Measurements from ENCODE around the gene NDUFAF5.

NDUFAF5 gene

DNA sequence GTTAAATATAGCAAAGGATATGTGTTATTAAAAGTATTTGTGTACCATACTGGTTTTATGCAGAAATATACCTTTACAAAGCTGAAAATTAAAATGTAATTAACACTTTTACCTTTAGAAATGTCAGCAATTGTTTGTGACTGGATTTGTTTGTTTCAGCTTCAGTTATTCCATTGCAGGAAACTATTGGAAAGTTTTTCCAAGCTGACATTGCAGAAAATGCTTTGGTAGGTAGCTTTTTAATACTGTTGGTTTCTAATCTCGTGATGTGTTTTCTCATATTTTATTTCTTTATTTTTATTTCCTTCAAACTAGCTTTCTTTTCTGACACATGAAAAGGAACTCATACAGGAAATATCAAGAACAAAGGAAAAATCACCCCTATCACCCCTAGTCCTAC, 8.2 kb downstream of the NDUFAF5 start:
- H3K27ac ChIP-seq = no peak overlapping the region
- TF ChIP-seq ZFX (IDR thresholded peaks at IDR 0.05; ENCODE audit: borderline replicate concordance) = no peak
- TF ChIP-seq, protein P1, sequence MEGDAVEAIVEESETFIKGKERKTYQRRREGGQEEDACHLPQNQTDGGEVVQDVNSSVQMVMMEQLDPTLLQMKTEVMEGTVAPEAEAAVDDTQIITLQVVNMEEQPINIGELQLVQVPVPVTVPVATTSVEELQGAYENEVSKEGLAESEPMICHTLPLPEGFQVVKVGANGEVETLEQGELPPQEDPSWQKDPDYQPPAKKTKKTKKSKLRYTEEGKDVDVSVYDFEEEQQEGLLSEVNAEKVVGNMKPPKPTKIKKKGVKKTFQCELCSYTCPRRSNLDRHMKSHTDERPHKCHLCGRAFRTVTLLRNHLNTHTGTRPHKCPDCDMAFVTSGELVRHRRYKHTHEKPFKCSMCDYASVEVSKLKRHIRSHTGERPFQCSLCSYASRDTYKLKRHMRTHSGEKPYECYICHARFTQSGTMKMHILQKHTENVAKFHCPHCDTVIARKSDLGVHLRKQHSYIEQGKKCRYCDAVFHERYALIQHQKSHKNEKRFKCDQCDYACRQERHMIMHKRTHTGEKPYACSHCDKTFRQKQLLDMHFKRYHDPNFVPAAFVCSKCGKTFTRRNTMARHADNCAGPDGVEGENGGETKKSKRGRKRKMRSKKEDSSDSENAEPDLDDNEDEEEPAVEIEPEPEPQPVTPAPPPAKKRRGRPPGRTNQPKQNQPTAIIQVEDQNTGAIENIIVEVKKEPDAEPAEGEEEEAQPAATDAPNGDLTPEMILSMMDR (IDR thresholded peaks at IDR 0.05) = no peak

DNA sequence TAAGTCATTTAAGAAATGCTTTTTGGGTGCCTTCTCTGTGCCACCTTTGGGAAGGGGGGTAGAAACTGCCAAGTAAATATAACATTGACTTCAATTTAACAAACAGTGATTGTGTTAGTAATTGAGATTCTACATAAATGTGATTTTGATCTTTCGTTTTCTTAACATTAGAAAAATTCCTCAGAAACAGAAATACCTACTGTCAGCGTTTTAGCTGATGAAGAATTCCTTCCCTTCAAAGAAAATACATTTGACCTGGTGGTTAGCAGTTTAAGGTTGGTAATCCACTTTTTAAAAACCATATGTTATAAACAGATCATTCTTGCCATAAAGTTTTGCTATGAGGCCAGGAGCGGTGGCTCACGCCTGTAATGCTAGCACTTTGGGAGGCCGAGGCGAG, 9.8 kb downstream of the NDUFAF5 start:
- H3K27ac ChIP-seq = no peak overlapping the region
- TF ChIP-seq, protein P1 (IDR thresholded peaks at IDR 0.05) = no peak
- TF ChIP-seq ZFX (IDR thresholded peaks at IDR 0.05; ENCODE audit: borderline replicate concordance) = no peak

DNA sequence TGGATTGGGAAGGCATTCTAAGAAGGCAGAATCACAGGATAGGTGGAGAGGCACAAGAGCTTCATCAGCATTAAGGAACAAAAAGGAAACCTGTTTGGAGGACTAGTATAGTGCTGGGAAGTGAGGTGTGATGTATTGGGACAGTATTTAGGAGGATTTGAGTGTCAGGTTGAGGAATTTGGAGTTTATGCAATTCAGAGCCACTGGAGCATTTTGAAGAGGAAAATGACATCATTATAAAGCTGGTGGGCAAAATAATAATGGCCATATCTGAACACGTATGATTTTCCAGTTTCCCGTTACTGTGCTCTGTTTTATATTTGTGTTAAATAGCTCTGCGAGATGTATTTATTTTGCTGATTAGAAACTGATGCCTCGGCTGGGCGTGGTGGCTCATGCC, 14.2 kb downstream of the NDUFAF5 start:
- H3K27ac ChIP-seq = no peak overlapping the region
- TF ChIP-seq, protein P1 (IDR thresholded peaks at IDR 0.05) = no peak
- TF ChIP-seq ZFX (IDR thresholded peaks at IDR 0.05; ENCODE audit: borderline replicate concordance) = no peak

DNA sequence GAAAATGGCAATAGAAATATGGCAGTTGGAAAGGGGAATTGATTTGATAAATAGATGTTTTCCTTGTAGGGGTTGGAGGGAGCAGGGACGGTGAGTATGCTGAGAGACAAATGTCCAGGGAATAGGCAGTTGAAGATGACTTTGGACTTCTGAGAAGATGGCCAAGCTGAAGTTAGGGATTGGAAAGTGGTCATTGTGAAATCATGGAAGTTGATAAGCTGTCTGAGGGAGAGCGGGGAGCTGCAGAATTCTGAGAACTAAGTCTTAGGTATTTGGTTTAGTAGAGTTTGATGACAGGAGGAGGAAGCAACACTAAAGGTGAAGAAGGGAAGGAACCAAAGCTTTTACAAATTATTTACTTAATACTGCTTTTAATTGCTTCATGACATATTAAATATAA, 15.1 kb downstream of the NDUFAF5 start:
- TF ChIP-seq, protein P1 (IDR thresholded peaks at IDR 0.05) = no peak
- no peak for TF ChIP-seq ZFX (IDR thresholded peaks at IDR 0.05; ENCODE audit: borderline replicate concordance)
- no peak overlapping the region for H3K27ac ChIP-seq

DNA sequence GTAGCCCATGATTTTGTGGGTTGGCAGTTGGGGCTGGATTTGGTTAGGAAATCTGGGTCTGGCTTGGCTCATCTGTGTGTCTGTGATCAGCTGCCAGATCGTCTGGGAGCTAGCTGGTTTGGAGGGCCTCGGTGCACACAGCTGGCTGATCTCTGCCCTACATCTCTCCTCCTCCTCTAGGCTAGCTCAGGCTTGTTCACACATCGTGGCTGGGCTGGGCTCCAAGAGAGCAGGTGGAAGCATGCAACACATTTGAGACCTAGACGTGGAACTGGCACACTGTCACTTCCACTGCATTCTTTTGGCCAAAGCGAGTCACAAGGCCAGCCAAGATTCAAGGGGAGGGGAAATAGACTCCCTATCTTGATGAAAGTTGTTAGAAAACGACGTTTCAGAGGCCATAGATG, 15.9 kb downstream of the NDUFAF5 start:
- no peak overlapping the region for H3K27ac ChIP-seq
- TF ChIP-seq ZFX (IDR thresholded peaks at IDR 0.05; ENCODE audit: borderline replicate concordance) = no peak
- TF ChIP-seq, protein P1 (IDR thresholded peaks at IDR 0.05) = no peak

DNA sequence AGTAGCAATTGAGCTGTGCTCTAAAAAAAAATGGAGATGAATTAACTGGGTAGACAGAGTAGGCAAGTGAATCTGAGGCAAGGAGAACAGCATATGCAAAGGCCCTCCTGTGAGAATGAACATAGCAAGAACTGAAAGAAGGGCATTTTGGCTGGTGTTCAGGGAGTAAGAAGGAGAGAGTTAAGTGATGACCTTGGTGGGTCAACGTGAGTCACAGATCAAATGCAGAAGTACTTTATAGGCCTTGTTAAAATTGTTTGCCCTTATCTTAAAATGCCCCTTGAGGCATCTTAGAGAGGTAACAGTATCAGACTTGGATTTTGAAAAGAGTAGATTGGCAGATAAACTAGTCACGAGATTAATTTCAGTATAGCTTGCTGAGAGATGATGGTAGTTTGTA, 24.5 kb downstream of the NDUFAF5 start:
- no peak for TF ChIP-seq ZFX (IDR thresholded peaks at IDR 0.05; ENCODE audit: borderline replicate concordance)
- TF ChIP-seq, protein P1 (IDR thresholded peaks at IDR 0.05) = no peak
- peak overlapping the region; percentile 43 for H3K27ac ChIP-seq

DNA sequence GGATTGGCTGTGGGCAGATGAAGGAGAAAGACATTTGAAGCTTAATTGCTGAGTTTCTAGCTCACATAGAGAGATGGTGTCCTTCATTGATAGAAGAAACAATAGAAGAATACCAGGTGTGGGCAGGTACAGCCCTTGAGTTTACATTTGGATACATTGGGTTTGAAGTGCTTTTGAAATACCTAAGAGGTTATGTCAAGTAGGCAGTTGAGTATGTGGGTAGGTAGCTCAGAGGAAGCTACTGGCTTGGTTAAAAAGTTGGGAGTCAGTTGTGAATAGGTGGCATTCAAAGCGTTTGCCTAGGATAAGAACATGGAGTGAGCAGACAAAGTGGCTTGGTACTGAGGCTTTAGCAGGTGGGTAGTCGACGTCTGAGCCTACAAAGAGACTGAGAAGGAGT, 25.0 kb downstream of the NDUFAF5 start:
- no peak for TF ChIP-seq ZFX (IDR thresholded peaks at IDR 0.05; ENCODE audit: borderline replicate concordance)
- TF ChIP-seq, protein P1 (IDR thresholded peaks at IDR 0.05) = no peak
- H3K27ac ChIP-seq = peak overlapping the region; percentile 43
